Superior temporal gyrus (tissue), 1 donor: ENCODE data around the gene CTNS.

Experiments
- DNase-seq: peaks from one replicate; pipeline ENCODE4 v3.0.0-alpha.2; 2016; ENCODE audit errors: extremely low spot score

Gene CTNS

DNA sequence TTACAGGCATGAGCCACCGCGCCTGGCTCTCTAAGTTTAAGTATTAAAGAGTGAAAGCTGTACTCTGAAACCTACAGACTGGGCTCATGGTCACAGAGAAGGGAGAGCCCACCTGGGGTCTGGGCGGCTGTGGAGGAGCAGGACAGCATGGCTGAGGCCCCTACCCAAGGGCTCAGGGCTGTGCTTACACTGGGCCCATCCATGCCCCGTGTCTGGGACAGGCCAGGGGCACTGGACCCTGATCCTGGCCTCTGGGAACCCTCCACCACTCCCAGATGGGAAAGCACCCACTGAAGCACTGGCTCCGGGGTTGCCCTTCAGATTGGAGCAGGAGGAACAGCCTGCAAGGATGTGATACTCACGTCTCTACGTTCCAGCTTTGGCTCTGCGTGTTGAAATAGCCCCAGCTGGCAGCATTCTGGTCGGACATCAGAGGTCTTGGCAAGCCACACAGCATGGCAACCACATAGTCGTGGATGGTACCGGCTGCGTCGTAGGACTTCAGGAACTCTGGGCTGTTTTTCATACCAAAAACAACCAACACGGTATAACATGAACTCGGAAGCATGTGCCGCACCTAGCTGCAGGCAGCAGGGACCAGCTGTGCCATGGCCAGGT, 13.5 kb upstream of the CTNS start:
- no peak for DNase-seq

DNA sequence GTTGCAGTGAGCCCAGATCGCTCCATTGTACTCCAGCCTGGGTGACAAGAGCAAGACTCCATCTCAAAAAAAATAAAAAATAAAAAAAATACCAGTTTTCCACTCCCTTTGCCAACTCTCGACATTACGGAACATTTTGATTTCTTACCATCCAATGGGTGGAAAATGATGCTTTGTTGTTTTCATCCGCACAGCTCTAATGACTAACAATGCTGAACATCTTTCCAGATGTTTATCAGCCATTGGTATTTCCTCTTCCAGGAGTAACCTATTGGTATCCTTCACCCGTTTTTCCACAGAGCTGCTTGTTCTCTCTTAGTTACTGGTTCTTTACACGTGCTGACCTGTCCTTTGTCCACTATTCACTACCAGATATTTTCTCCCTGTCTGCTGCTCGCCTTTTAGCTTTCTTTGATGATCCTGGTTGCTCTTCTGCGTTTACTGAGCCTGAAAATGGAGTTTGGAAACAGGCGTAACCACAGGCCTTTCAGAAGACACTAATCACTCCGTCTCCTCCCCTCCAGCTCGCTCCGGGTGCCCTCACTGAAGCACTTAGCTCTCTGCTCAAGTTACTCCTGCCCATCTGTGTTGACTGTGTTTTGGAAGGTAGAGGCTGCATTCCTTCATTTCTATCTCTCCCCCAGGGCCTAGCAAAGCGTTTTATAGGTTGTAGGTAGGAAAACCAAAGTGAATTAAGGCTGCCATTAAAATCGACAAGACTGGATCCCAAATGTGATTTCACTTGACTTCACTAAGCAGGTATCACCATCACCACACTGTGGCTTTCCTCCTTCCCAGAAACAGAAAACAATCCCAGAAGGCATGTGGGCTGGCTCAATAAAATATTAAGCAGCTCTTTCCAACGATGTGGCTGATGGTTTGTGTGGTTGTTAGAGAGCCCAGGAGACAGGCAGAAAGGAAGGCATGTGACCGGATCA, 9.5 kb upstream of the CTNS start:
- DNase-seq, result no peak

DNA sequence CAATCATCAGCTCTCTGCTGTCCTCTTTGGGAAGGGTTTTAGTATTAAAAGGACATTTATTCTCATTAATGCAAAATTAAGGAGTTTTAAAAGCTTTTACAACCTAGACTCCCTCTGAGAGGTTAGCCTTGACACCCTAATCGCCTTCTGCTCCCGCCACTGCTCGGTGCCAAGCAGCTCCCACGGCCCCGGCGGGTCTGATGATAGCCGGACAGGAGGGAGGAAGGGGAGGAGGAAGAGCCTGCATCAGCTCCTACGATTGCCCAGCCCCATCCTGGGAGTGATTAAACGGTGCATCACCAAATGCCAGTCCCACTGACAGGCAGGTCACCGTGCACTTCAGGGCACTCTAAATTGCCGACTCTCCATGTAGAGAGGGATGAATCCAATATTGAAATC, 8.8 kb upstream of the CTNS start:
- no peak for DNase-seq

DNA sequence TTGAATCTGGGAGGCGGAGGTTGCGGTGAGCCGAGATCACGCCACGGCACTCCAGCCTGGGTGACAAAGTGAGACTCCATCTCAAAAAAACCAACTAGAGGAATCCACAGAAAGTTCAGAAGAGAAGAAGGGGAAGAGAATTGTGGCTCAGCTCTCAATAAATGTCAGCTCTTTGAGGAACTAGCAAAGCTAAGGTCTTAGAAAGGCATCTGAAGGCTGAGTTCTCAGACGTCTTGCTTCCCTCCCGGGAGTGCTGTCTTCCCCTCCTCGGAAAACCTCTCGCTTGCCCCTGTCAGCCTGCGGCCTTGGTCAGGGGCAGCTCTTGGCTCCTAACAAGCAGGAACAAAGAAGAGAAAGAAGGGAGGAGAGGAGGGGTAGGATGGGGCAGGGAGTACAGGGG, 5.8 kb upstream of the CTNS start:
- DNase-seq, result no peak

DNA sequence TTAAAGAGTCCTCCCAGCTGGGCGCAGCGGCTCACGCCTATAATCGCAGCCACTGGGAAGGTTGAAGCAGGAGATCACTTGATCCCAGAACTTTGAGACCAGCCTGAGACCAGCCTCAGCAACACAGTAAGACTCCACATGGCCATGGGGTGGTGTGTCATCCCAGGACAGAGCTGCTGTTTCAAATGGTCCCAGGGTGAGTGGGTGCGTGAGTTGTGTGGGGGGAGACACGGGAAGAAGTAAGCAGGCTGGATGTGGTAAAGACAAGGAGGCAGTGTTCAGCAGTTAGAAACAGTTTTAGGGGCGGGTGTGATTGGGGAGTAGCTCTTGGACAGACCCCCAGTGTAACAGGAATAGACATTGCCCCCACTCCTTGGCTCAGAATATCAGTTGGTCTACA, 4.3 kb upstream of the CTNS start:
- DNase-seq, result no peak

DNA sequence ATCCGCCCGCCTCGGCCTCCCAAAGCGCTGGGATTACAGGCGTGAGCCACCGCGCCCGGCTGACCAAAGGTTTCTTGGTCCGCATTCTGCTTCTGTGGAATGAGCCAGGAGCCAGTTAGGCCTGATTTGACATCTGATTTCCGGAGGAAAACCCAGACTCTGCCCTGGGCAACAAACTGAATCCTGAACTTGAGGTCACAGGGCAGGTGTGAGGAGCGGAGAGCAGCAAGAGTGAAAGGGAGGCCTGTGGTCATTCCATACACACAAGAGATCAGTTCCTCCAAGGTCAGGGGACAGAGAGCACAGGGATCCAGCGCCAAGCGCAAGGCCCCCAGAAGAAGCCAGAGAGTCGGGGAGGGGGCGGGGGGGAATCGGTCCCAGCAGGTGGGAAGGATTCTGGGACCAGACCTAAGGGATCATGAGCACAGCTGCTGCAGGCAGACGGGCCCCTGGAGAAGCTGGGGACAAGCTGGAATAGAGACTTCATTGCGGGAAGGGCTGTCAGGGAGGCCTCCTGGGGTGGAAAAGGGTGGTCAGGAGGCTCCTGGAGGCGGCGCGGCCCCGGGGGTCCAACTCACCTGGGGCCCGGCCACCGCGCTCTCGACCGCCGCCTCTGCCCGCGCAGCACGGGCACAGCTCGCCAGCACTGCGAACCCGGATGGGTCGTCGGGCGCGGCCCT, 946 bp upstream of the CTNS start:
- DNase-seq, result no peak

DNA sequence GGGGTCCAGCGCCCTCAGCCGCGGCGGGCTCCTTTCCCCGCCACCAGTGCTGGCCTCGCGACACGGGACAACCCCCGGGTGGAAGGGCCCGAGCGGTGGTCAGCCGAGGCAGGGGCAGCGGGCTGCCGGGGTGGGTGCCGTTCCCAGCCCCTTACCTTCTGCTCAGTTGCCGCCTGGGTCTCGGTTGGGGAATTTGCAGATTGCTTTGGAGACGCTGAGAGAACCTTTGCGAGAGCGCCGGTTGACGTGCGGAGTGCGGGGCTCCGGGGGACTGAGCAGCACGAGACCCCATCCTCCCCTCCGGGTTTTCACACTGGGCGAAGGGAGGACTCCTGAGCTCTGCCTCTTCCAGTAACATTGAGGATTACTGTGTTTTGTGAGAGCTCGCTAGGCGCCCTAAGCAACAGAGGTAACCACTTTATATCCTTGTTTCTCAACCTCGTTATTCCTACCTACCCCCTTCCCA, 381 bp downstream of the CTNS start:
- no peak for DNase-seq

DNA sequence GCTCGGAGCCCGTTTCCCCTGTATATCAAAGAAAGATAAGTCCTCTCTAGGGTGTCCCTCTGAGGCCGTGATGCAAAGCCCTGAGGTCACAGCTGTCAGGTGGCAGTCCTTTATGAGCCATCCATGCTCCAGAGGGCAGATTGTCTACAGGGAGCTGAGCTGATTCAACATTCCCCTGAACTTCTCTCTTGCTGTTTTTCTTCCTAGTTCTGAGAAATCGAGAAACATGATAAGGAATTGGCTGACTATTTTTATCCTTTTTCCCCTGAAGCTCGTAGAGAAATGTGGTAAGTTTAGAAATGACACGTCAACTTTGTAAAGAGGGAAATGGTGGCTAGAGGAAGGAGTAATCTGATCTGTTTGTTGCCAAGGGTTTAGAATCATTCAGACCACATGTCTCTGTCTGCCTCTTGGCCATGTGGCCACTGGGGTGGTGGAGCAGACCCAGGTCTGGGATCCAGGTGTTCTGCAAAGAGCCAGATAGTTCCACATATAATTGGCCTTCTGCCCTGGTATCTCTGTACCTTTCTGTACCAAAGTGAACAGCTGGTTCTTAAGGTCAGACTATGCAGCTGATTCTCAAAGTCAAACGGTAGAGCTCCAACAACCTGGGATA, 3.5 kb downstream of the CTNS start:
- DNase-seq, result no peak

DNA sequence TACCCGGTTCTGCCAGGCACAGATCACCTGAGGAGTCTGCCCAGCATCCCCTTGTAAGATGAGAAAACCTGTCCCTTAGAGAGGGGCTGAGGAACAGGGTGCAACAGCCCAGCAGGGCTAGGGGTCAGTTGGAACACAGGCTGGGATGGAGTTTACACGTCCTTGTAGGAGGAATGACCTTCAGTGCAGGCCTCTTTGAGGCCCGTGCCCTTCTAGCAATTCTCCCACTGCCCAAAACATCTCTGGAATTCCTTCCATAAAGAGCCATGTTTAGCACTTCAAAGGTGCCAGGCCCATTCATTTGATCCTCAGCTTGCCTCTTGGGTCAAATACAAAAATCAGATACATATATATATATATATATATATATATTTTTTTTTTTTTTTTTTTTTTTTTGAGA, 4.5 kb downstream of the CTNS start:
- DNase-seq, result no peak

DNA sequence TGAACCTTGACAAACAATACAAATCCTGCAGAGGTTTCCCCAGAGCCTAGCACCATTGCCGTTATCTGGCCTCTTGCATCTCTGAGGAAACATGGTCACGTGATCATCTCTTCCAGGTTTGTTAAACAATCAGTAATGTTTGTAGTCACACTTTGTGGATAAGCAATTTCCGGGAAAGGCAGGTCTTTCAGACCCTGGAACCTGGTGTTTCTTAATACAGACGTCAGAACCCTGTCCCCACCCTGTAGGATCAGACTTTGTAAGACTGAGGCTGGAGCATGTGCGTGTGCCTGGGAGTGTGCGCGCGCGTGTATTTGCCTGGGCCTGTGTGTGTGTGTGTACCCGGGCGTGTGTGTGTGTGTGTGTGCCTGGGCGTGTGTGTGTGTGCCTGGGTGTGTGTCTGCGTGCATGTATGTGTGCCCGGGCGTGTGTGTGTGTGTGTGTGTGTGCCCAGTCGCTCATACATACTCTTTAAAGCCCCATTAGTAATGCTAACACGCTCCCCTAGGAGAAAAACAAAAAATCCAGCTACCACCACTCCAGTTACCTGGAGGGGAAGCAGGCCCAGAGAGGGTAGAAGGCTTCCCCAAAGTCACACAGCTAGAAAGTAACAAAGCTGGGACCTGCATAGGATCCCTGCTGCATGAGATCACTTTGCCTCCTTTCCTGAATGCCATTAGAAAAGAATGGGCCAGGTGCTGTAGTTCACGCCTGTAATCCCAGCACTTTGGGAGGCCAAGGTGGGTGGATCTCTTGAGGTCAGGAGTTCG, 5.3 kb downstream of the CTNS start:
- no peak for DNase-seq

DNA sequence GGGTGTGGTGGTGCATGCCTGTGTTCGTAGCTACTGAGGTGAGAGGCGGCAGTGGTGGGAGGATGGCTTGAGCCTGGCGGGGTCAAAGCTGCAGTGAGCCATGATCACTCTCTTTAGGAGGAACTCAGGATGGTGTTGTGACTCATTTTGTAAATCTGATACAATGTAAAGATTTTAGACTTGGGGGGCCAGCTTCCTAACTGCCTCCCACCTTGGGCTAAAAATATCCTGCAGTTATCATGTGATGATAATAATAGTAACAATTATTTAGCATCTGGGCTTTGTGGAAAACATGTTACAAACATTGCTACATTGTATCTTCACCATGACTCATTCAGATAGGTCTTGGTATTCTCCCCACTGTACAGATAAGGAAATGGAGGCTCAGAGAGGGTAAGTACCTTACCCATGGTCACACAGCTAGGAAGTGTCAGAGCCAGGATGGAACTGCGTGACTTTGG, 7.4 kb downstream of the CTNS start:
- DNase-seq, result no peak

DNA sequence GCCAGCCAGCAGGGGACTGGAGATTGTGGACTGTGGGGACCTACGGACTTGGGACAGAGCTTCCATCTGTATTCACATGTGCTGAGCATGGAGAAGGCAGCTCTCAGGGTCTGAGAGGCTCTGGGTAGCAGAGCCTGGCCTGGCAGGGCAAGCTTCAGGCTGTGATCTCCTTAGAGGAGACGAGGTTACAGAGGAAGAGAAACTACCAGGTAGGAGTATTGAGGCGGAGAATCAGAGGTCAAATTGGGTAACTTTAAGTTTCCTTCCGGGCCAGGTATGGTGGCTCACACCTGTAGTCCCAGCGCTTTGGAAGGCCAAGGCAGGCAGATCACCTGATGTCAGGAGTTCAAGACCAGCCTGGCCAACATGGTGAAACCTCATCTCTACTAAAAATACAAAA, 8.8 kb downstream of the CTNS start:
- no peak for DNase-seq

DNA sequence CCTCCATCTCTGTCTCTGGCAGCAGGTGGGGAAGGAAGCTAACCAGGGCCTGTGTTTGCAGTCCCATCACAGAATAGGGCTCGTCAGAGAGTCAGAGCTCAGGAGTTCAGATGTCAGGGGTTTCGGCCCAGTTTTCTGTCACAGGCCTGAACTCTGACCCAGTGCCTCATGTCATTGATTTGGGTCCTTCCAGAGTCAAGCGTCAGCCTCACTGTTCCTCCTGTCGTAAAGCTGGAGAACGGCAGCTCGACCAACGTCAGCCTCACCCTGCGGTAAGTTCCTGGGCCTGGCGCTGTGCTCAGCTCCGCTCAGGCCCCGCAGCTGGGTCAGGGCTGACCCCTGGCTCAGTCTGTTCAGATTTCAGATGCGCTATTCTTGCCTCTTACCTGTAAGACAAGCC, 10.7 kb downstream of the CTNS start:
- DNase-seq, result no peak

DNA sequence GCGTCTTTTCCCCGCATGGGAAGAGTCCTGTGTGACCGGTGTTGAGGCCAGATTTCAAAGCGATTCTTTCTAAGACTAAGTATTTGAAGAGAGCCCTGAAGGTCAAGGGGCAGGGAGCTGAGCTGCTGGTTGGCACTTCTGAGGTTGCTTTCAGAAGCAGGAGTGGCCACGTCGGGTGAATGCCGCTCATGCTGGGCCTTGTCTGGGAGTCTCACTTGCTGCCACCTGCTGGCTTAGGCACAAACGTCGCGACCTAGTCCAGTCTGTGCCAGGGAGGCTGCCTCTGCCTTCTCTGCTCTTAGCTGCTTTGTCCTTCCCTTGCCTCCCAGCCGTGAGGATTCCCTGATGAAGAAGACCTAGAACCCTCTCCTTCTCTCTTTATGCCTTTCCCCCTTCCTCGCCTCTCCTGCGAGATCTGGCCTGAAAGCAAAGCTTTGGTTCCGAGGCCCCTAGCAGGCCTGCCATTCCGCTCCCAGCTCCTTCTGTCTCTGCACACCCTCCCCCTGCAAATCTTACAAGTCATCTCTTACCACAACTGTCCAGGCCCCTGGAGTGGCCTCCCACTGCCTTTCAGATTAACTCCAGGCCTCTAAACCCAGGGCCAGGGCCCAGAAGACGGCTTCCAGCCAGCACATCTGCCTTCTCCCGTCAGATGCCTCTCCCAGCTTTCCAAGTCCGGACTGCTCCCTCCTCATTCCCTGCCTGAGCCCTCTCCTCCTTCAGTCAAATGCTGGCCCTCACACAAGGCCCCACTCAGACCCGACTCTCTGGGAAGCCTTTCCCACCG, 11.4 kb downstream of the CTNS start:
- DNase-seq, result peak; percentile 77

DNA sequence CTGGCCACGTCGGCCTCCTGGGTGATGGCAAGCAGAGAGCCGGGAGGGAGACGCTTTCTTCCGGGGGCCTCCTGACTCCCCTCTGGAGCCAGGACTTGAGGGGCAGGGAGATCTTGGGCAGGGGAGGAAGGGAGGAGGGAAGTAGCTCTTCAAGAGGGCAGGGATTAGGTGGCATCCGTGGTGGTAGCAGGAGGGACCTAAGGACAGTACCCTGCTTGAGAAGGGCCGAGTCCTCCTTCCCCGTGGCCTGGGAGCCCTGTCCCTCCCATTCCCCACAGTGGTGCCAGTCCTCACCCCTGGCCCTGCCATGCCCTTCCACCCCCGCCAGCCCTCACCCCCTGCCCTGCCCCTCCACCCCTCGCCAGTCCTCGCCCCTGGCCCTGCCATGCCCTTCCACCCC, 19.2 kb downstream of the CTNS start:
- no peak for DNase-seq

DNA sequence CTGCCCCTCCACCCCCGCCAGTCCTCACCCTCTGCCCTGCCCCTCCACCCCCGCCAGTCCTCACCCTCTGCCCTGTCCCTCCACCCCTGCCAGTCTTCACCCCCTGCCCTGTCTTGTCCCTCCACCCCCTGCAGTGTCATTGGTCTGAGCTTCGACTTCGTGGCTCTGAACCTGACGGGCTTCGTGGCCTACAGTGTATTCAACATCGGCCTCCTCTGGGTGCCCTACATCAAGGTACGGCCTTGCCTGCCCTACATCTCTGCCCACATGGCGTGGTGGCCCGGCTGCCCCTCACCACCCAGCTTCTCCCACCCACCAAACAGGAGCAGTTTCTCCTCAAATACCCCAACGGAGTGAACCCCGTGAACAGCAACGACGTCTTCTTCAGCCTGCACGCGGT, 19.8 kb downstream of the CTNS start:
- DNase-seq, result no peak

DNA sequence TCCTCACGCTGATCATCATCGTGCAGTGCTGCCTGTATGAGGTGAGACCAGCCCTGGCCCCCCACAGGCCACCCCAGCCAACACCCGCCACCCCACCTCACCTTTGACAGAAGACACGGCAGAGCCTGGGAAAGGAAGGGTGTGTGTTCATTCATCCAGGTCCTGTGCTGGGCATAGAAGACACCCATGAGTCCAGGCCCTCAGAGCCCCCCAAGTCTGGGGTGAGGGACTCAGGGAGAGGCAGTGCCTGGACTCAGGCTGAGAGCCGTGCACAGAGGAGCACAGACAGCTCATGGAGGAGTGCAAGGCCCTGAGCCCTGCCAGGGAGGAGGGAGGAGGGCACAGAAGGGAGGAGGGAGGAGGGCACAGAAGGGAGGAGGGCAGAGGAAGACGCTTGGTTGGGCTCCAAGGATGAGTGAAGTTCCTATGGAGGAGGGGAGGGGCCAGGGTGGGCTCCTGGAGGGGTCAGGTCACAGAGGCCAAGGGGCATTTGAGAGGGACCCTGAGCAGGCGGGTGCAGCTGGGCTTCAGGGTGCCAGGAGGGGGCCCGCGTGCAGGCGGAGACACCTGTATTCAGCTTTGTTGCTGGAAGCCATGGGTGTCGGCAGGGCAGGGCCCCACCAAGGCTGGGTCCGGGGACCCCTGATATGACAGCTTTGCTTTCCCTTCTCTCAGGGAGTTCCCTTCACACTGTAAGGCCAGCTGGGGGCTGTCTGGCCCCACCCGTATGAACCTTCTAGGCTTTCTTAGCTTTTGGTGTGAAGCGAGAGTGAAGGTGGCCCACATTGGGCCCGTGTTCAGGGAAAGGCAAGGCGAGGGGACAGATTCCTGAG, 20.4 kb downstream of the CTNS start:
- no peak for DNase-seq

DNA sequence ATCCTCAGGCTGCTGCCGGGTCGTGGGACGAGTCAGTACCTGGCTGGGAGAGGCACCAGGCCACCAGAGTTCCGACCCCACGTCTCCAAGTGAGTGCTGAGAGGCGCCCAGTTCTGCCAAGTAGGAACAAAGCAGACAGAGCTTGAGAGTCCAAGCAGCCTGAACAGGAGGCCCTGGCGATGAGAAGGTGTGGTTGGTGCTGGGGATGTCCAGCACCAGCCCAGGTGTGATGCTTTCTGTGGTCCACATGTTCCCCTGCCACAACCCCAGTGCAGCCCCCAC, 21.0 kb downstream of the CTNS start:
- DNase-seq, result no peak

DNA sequence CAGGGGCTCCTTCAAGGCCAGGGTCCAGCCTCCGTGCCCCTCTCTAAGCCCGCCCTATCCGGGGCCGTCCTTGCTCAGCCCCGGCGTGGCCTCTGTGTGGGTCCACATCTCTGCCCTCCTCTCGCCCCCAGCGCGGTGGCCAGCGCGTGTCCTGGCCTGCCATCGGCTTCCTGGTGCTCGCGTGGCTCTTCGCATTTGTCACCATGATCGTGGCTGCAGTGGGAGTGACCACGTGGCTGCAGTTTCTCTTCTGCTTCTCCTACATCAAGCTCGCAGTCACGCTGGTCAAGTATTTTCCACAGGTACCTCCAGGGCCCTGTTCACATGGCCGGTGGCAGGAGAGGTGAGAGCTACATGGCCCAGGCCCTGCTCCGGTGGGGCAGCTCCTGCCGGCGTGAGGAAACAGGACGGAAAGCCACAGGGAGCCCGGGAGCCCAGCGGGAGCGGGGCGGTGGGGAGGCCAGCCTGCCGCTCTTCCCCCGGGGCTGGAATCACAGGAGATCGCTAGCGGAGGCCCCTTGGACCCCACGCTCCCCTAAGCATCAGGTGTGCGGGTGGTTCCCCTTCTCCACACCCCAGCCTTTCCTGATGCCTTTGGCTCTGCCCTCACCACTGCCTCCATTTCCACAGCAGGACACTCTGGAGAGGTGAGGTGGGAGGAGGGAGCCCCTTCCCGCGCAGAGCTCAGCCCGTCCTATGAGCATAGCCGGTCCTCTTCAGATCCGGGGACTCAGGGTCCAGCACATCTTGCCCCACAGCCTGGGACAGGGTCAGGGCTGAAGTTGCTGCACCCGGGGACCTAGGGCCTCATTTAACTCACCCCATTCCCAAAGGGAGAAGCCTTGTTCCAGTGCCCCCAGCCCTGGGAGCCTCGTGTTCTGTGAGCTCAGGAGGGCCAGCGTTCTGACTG, 21.6 kb downstream of the CTNS start:
- DNase-seq, result no peak
